Panc1 (cell line): Measurements from ENCODE around the gene HMGN4.

ENCODE experiments used
- CTCF ChIP-seq: fragments of 450-650 bp; IDR thresholded peaks from 2 replicates; pipeline ENCODE4 v1.5.1; 2017; ENCODE audit warnings: mild to moderate bottlenecking
- POLR2AphosphoS5 ChIP-seq: IDR thresholded peaks from 2 replicates; pipeline ENCODE4 v1.6.1; 2012; ENCODE audit warnings: mild to moderate bottlenecking, low read depth, low read length, moderate library complexity
- REST ChIP-seq, 2 experiments: IDR thresholded peaks; 2 replicates each; pipeline ENCODE4 v1.6.1; 2011 to 2012; ENCODE audit warnings: low read depth in 2 of 2, control low read depth in 1 of 2, low read length in 1 of 2, mild to moderate bottlenecking in 1 of 2, moderate library complexity in 1 of 2; ENCODE audit not compliant: insufficient read depth in 1 of 2
- TCF7L2 ChIP-seq: IDR thresholded peaks from 2 replicates; pipeline ENCODE4 v1.6.1; 2011; ENCODE audit warnings: mild to moderate bottlenecking, low read depth, low read length, inconsistent platforms

GRCh38 chr6:26537846-26538571 is at the start of gene HMGN4:
- TF ChIP-seq CTCF (no peak), REST (IDR thresholded peaks at IDR 0.05; ENCODE audit: insufficient read depth in 1 of 2, low read depth in 2 of 2, low read length in 1 of 2) (no peak), TCF7L2 (no peak), POLR2AphosphoS5 (no peak; the same call in none of the 2 replicates)
